Measurements from ENCODE around the gene YIPF7. TPM values are rescaled to one million over a fixed set of nuclear protein-coding genes. Genes with fewer than 3 reads are reported as not detected.

Gene YIPF7
- total RNA-seq, 1 experiment from 2014 or later = not detected

DNA sequence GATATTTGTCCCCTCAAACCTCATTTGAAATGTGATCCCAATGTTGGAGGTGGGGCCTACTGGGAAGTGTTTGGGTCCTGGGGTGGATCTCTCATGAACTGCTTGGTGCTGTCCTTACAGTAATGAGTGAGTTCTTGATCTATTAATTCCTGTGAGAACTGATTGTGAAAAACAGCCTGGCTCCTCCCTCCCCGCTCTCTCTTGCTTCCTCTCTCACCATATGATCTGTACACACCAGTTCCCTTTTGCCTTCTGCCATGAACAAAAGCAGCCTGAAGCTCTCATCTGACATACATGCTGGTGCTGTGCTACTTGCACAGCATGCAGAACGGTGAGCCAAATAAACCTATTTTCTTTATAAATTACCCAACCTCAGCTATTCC is 11.2 kb upstream of the YIPF7 start:
- H3K4me3 Mint-ChIP-seq (ENCODE audit: unreplicated experiment) = no peak overlapping the region
- CTCF ChIA-PET = no interaction called here
- BruUV-seq (replicated peaks) = no TSS peak
- intact Hi-C loops (cut with micrococcal nuclease) = no loop called here
- POLR2A ChIA-PET = interaction anchor here (3.1 kb wide), 1 partner anchor 16 kb away, joined by 9 read pairs; the partner anchor contains the start of gene GUF1
- H3K27me3 Mint-ChIP-seq (ENCODE audit: insufficient read depth, unreplicated experiment) = no peaks in the 10 kb centered on the region
- DNase-seq (ENCODE audit: unreplicated experiment) = no peak
- peaks cover 7% of the 10 kb centered on the region for H3K36me3 Mint-ChIP-seq (ENCODE audit: insufficient read depth, unreplicated experiment)
- no peaks in the 10 kb centered on the region for H3K9me3 Mint-ChIP-seq (ENCODE audit: unreplicated experiment)
- no peak overlapping the region for H3K27ac Mint-ChIP-seq (ENCODE audit: low read depth, unreplicated experiment)
- TF ChIP-seq, protein P1, sequence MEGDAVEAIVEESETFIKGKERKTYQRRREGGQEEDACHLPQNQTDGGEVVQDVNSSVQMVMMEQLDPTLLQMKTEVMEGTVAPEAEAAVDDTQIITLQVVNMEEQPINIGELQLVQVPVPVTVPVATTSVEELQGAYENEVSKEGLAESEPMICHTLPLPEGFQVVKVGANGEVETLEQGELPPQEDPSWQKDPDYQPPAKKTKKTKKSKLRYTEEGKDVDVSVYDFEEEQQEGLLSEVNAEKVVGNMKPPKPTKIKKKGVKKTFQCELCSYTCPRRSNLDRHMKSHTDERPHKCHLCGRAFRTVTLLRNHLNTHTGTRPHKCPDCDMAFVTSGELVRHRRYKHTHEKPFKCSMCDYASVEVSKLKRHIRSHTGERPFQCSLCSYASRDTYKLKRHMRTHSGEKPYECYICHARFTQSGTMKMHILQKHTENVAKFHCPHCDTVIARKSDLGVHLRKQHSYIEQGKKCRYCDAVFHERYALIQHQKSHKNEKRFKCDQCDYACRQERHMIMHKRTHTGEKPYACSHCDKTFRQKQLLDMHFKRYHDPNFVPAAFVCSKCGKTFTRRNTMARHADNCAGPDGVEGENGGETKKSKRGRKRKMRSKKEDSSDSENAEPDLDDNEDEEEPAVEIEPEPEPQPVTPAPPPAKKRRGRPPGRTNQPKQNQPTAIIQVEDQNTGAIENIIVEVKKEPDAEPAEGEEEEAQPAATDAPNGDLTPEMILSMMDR (IDR thresholded peaks at IDR 0.05; ENCODE audit: unreplicated experiment) = no peak
- peaks cover 13% of the 10 kb centered on the region for H3K4me1 Mint-ChIP-seq (ENCODE audit: insufficient read depth, unreplicated experiment)

DNA sequence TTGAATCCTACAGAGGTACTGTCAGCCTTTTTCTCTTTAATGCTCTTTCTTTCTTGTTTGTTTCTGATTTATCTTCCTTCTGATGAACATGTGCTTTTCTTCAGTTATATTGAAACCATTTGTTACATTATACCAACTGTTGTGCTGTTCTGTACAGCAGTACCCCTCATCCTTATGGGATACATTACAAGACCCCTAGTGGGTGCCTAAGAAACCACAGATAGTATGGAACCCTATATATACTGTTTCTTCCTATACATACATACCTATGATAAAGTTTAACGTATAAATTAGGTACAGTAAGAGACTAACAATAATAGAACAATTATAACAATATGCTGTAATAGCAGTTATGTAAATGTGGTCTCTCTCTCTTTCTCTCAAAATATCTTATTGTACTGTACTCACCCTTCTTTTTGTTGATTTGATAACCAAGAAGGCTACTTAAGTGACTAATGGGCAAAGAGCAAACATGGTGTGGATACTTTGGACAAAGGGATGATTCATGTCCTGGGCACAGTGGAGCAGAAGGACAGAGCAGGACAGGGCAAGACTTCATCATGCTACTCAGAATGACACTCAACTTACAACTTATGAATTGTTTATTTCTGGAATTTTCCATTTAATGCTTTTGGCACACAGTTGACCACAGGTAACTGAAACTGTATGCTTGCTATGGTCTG is 10.7 kb upstream of the YIPF7 start:
- POLR2A ChIA-PET = interaction anchor here (3.1 kb wide), 1 partner anchor 16 kb away, joined by 9 read pairs; the partner anchor contains the start of gene GUF1
- peaks cover 13% of the 10 kb centered on the region for H3K4me1 Mint-ChIP-seq (ENCODE audit: insufficient read depth, unreplicated experiment)
- BruUV-seq (replicated peaks) = no TSS peak
- no peak overlapping the region for H3K27ac Mint-ChIP-seq (ENCODE audit: low read depth, unreplicated experiment)
- intact Hi-C loops (cut with micrococcal nuclease) = no loop called here
- CTCF ChIA-PET = no interaction called here
- no peak overlapping the region for H3K4me3 Mint-ChIP-seq (ENCODE audit: unreplicated experiment)
- TF ChIP-seq, protein P1 (IDR thresholded peaks at IDR 0.05; ENCODE audit: unreplicated experiment) = no peak
- peaks cover 7% of the 10 kb centered on the region for H3K36me3 Mint-ChIP-seq (ENCODE audit: insufficient read depth, unreplicated experiment)
- H3K27me3 Mint-ChIP-seq (ENCODE audit: insufficient read depth, unreplicated experiment) = no peaks in the 10 kb centered on the region
- peak; percentile 16 for DNase-seq (ENCODE audit: unreplicated experiment)
- no peaks in the 10 kb centered on the region for H3K9me3 Mint-ChIP-seq (ENCODE audit: unreplicated experiment)

DNA sequence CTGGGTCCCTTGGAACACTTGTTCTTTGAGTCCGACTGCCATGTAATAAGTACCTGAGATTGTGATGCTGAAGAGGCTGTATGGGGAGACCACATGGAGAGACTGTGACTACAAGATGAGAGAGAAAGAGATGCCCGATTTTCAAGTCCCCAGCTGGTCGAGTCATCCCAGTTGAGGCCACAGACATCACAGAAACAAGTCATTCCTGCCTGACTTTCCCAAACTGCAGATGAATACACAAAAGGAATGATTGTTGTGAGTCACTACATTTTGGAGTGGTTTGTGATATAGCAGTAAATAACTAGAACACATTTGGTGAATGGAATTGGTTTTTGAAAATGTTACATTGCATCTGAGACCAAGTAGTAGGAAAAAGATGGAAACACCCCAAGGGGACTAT is 9.0 kb upstream of the YIPF7 start:
- TF ChIP-seq, protein P1 (IDR thresholded peaks at IDR 0.05; ENCODE audit: unreplicated experiment) = no peak
- POLR2A ChIA-PET = interaction anchor here (0.5 to 1.2 kb wide), 2 partner anchors 18 to 1515 kb away, joined by 3 read pairs; partner anchors contain the start of gene GUF1
- CTCF ChIA-PET = interaction anchor here (0.9 kb wide), 1 partner anchor 17 kb away, joined by 4 read pairs; the partner anchor contains the start of gene GUF1

DNA sequence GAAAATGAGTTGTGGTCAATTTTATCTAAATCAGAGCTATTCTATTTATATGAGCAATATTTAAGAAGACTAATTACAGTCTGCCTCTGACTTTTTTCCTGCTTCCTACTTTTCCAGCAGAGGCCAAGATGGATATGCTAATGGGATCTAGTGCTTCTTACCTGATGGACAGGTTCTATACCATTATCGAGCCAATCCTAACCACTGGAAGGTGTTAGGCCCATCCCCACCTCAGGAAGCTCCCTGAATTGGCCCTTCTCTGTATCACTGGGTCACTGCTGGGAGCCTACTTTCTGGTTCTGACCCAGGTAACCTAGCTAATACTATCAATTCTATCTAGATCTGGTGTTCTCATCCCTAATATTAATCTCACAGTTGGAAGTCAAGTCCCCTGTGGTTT is 577 bp upstream of the YIPF7 start:
- DNase-seq (ENCODE audit: unreplicated experiment) = no peak
- no peaks in the 10 kb centered on the region for H3K36me3 Mint-ChIP-seq (ENCODE audit: insufficient read depth, unreplicated experiment)
- POLR2A ChIA-PET = no interaction called here
- no peak overlapping the region for H3K27ac Mint-ChIP-seq (ENCODE audit: low read depth, unreplicated experiment)
- no peaks in the 10 kb centered on the region for H3K27me3 Mint-ChIP-seq (ENCODE audit: insufficient read depth, unreplicated experiment)
- intact Hi-C loops (cut with micrococcal nuclease) = no loop called here
- no peaks in the 10 kb centered on the region for H3K9me3 Mint-ChIP-seq (ENCODE audit: unreplicated experiment)
- TF ChIP-seq, protein P1 (IDR thresholded peaks at IDR 0.05; ENCODE audit: unreplicated experiment) = no peak
- no TSS peak for BruUV-seq (replicated peaks)
- no peaks in the 10 kb centered on the region for H3K4me1 Mint-ChIP-seq (ENCODE audit: insufficient read depth, unreplicated experiment)
- H3K4me3 Mint-ChIP-seq (ENCODE audit: unreplicated experiment) = no peak overlapping the region
- CTCF ChIA-PET = no interaction called here

More for the DNA sequence above, 9.0 kb upstream of the YIPF7 start:
- H3K27me3 Mint-ChIP-seq (ENCODE audit: insufficient read depth, unreplicated experiment) = no peaks in the 10 kb centered on the region
- no peaks in the 10 kb centered on the region for H3K36me3 Mint-ChIP-seq (ENCODE audit: insufficient read depth, unreplicated experiment)
- H3K4me1 Mint-ChIP-seq (ENCODE audit: insufficient read depth, unreplicated experiment) = peaks cover 13% of the 10 kb centered on the region
- intact Hi-C loops (cut with micrococcal nuclease) = no loop called here
- no peak for DNase-seq (ENCODE audit: unreplicated experiment)
- H3K4me3 Mint-ChIP-seq (ENCODE audit: unreplicated experiment) = no peak overlapping the region
- no peak overlapping the region for H3K27ac Mint-ChIP-seq (ENCODE audit: low read depth, unreplicated experiment)
- BruUV-seq (replicated peaks) = no TSS peak
- H3K9me3 Mint-ChIP-seq (ENCODE audit: unreplicated experiment) = no peaks in the 10 kb centered on the region

Data from MCF 10A (cell line).